Measurements from ENCODE around the gene FALEC. TPM values are rescaled to one million over a fixed set of nuclear protein-coding genes. Genes with fewer than 3 reads are reported as not detected.

The FALEC gene
- polyA plus RNA-seq, 1 donor from 2014 or later = not detected

GRCh38 chr1:150511985-150512660, 3.4 kb upstream of the FALEC start:
- H3K4me2 ChIP-seq (ENCODE audit: low read length) = no peak overlapping the region
- no peaks in the 10 kb centered on the region for H3K9me3 ChIP-seq (ENCODE audit: low read length)
- no peak overlapping the region for H2AFZ ChIP-seq (ENCODE audit: low read depth, low read length)
- no peaks in the 10 kb centered on the region for H3K79me2 ChIP-seq (replicated peaks; ENCODE audit: insufficient read depth, low read length)
- H3K36me3 ChIP-seq (ENCODE audit: insufficient read depth, low read length) = no peaks in the 10 kb centered on the region
- H3K9me2 ChIP-seq (ENCODE audit: insufficient read depth, low read length) = no peaks in the 10 kb centered on the region
- no peak overlapping the region for H3K4me3 ChIP-seq (ENCODE audit: low read length)
- H4K20me1 ChIP-seq (ENCODE audit: insufficient read depth) = no peaks in the 10 kb centered on the region
- H3F3A ChIP-seq (ENCODE audit: insufficient read depth, low read length, poor library complexity, severe bottlenecking) = no peaks in the 10 kb centered on the region
- no peak overlapping the region for H3K9ac ChIP-seq (ENCODE audit: low read length)
- H3K27ac ChIP-seq (ENCODE audit: low read length) = no peak overlapping the region
- H3K27me3 ChIP-seq (ENCODE audit: insufficient read depth, low read depth, low read length) = no peaks in the 10 kb centered on the region
- TF ChIP-seq MXI1 (conservative IDR thresholded peaks at IDR 0.05; ENCODE audit: poor library complexity, severe bottlenecking) = no peak
- TF ChIP-seq EZH2 (IDR thresholded peaks at IDR 0.05; ENCODE audit: borderline replicate concordance, insufficient read depth, low read length, poor library complexity, severe bottlenecking) = no peak
- no peak for TF ChIP-seq TAF1 (IDR thresholded peaks at IDR 0.05; ENCODE audit: low read depth)

DNA sequence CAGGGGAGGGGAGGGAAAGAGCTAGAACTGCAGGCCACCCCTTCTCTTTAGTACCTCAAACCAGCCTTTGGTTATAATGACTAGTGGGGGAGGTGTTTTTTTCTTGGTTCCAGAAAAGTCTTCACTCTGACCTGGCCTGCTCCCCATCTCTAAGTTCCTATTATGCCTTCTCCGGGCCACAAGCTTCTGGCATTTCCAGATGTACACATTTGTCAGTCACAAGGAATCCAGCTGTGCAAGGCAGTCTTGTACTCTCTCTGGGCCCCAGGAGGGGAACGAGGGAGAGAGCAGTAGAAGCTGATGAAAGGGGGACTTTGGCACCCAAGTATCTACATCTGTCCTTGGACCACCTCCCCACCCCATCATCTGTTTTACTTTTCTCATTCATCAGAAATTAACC, 2.7 kb upstream of the FALEC start:
- Histone ChIP-seq H3K36me3 (ENCODE audit: insufficient read depth, low read length) (no peaks in the 10 kb centered on the region), H3K27ac (ENCODE audit: low read length) (no peak overlapping the region), H3F3A (ENCODE audit: insufficient read depth, low read length, poor library complexity, severe bottlenecking) (no peaks in the 10 kb centered on the region), H3K4me2 (ENCODE audit: low read length) (no peak overlapping the region), H3K79me2 (replicated peaks; ENCODE audit: insufficient read depth, low read length) (no peaks in the 10 kb centered on the region), H2AFZ (ENCODE audit: low read depth, low read length) (no peak overlapping the region), H4K20me1 (ENCODE audit: insufficient read depth) (no peaks in the 10 kb centered on the region), H3K4me3 (ENCODE audit: low read length) (no peak overlapping the region), H3K27me3 (ENCODE audit: insufficient read depth, low read depth, low read length) (no peaks in the 10 kb centered on the region), H3K9me2 (ENCODE audit: insufficient read depth, low read length) (no peaks in the 10 kb centered on the region), H3K9me3 (ENCODE audit: low read length) (no peaks in the 10 kb centered on the region), H3K9ac (ENCODE audit: low read length) (no peak overlapping the region)
- TF ChIP-seq CTCF (IDR thresholded peaks at IDR 0.05; ENCODE audit: poor library complexity, severe bottlenecking) (no peak), SMC3 (conservative IDR thresholded peaks at IDR 0.05; ENCODE audit: poor library complexity) (no peak), MXI1 (conservative IDR thresholded peaks at IDR 0.05; ENCODE audit: poor library complexity, severe bottlenecking) (no peak), EP300 (conservative IDR thresholded peaks at IDR 0.05; ENCODE audit: poor library complexity, severe bottlenecking) (no peak), POLR2AphosphoS5 (IDR thresholded peaks at IDR 0.05) (no peak), RAD21 (conservative IDR thresholded peaks at IDR 0.05) (no peak), TAF1 (IDR thresholded peaks at IDR 0.05; ENCODE audit: low read depth) (no peak), EZH2 (IDR thresholded peaks at IDR 0.05; ENCODE audit: borderline replicate concordance, insufficient read depth, low read length, poor library complexity, severe bottlenecking) (no peak)
- TF ChIP-seq, protein P1, sequence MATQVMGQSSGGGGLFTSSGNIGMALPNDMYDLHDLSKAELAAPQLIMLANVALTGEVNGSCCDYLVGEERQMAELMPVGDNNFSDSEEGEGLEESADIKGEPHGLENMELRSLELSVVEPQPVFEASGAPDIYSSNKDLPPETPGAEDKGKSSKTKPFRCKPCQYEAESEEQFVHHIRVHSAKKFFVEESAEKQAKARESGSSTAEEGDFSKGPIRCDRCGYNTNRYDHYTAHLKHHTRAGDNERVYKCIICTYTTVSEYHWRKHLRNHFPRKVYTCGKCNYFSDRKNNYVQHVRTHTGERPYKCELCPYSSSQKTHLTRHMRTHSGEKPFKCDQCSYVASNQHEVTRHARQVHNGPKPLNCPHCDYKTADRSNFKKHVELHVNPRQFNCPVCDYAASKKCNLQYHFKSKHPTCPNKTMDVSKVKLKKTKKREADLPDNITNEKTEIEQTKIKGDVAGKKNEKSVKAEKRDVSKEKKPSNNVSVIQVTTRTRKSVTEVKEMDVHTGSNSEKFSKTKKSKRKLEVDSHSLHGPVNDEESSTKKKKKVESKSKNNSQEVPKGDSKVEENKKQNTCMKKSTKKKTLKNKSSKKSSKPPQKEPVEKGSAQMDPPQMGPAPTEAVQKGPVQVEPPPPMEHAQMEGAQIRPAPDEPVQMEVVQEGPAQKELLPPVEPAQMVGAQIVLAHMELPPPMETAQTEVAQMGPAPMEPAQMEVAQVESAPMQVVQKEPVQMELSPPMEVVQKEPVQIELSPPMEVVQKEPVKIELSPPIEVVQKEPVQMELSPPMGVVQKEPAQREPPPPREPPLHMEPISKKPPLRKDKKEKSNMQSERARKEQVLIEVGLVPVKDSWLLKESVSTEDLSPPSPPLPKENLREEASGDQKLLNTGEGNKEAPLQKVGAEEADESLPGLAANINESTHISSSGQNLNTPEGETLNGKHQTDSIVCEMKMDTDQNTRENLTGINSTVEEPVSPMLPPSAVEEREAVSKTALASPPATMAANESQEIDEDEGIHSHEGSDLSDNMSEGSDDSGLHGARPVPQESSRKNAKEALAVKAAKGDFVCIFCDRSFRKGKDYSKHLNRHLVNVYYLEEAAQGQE (IDR thresholded peaks at IDR 0.05; ENCODE audit: borderline replicate concordance) = no peak
